H9 (cell line): ENCODE results near the gene IGFBP4. TPM values are rescaled to one million over a fixed set of nuclear protein-coding genes. Genes with fewer than 3 reads are reported as not detected.

Source experiments
- DNase-seq: peaks from one replicate; pipeline ENCODE4 v3.0.0-alpha.2; 2017
- H2AFZ ChIP-seq: one replicate; pipeline ENCODE4 v1.6.1; 2013; ENCODE audit warnings: mild to moderate bottlenecking, low read length, control low read depth, moderate library complexity
- H2AK5ac ChIP-seq: 2 replicates; pipeline ENCODE4 v1.6.1; 2013; ENCODE audit warnings: low read length, control low read depth, mixed read lengths; ENCODE audit not compliant: insufficient read length
- H2BK120ac ChIP-seq: one replicate; pipeline ENCODE4 v1.6.1; 2013; ENCODE audit warnings: low read depth, mild to moderate bottlenecking, low read length, control low read depth, inconsistent platforms; ENCODE audit not compliant: poor library complexity, severe bottlenecking
- H2BK12ac ChIP-seq: 2 replicates; pipeline ENCODE4 v1.6.1; 2013; ENCODE audit warnings: low read length, control low read depth, mixed read lengths, low read depth; ENCODE audit not compliant: insufficient read length
- H2BK15ac ChIP-seq: 2 replicates; pipeline ENCODE4 v1.6.1; 2013; ENCODE audit warnings: low read depth, low read length, control low read depth
- H2BK20ac ChIP-seq: one replicate; pipeline ENCODE4 v1.6.1; 2013; ENCODE audit warnings: low read depth, mild to moderate bottlenecking, low read length, control low read depth, inconsistent platforms; ENCODE audit not compliant: poor library complexity, severe bottlenecking
- H2BK5ac ChIP-seq: 2 replicates; pipeline ENCODE4 v1.6.1; 2013; ENCODE audit warnings: low read length, control low read depth, mixed read lengths; ENCODE audit not compliant: insufficient read length
- H3K14ac ChIP-seq: 2 replicates; pipeline ENCODE4 v1.6.1; 2013; ENCODE audit warnings: low read length, control low read depth; ENCODE audit not compliant: insufficient read depth
- H3K18ac ChIP-seq: 2 replicates; pipeline ENCODE4 v1.6.1; 2013; ENCODE audit warnings: low read depth, mild to moderate bottlenecking, mixed read lengths, low read length, control low read depth; ENCODE audit not compliant: insufficient read length
- H3K23ac ChIP-seq: 2 replicates; pipeline ENCODE4 v1.6.1; 2013; ENCODE audit warnings: low read length, control low read depth, mixed read lengths, low read depth; ENCODE audit not compliant: insufficient read length
- H3K23me2 ChIP-seq: 2 replicates; pipeline ENCODE4 v1.6.1; 2013; ENCODE audit warnings: low read depth, mild to moderate bottlenecking, mixed read lengths, low read length, control low read depth; ENCODE audit not compliant: insufficient read length, poor library complexity, severe bottlenecking
- H3K27ac ChIP-seq: 2 replicates; pipeline ENCODE4 v1.5.1; 2013; ENCODE audit warnings: low read length, control low read depth, mixed read lengths, low read depth; ENCODE audit not compliant: insufficient read length
- H3K27me3 ChIP-seq: 2 replicates; pipeline ENCODE4 v1.6.1; 2013; ENCODE audit warnings: low read length, control low read depth, inconsistent platforms; ENCODE audit not compliant: insufficient read depth
- H3K4ac ChIP-seq: 2 replicates; pipeline ENCODE4 v1.6.1; 2013; ENCODE audit warnings: low read depth, mild to moderate bottlenecking, control low read depth, inconsistent platforms, low read length, moderate library complexity
- H3K4me1 ChIP-seq: 2 replicates; pipeline ENCODE4 v1.6.1; 2013; ENCODE audit warnings: low read length, control low read depth, inconsistent platforms; ENCODE audit not compliant: insufficient read depth
- H3K4me2 ChIP-seq: 2 replicates; pipeline ENCODE4 v1.6.1; 2013; ENCODE audit warnings: low read length, control low read depth, mixed read lengths; ENCODE audit not compliant: insufficient read length, insufficient read depth
- H3K56ac ChIP-seq: 2 replicates; pipeline ENCODE4 v1.6.1; 2013; ENCODE audit warnings: low read depth, mild to moderate bottlenecking, mixed read lengths, low read length, control low read depth; ENCODE audit not compliant: insufficient read length
- H3K79me1 ChIP-seq: 2 replicates; pipeline ENCODE4 v1.6.1; 2013; ENCODE audit warnings: low read depth, mild to moderate bottlenecking, moderate library complexity, low read length, control low read depth, inconsistent platforms; ENCODE audit not compliant: insufficient read depth, poor library complexity, severe bottlenecking
- H3K79me2 ChIP-seq: 2 replicates; pipeline ENCODE4 v1.6.1; 2013; ENCODE audit warnings: low read length, control low read depth, inconsistent platforms; ENCODE audit not compliant: insufficient read depth
- H3K9ac ChIP-seq: 2 replicates; pipeline ENCODE4 v1.6.1; 2013; ENCODE audit warnings: low read length, control low read depth, mixed read lengths; ENCODE audit not compliant: insufficient read length; ENCODE audit errors: extremely low read depth
- H3K9me3 ChIP-seq: one replicate; pipeline ENCODE4 v1.6.1; 2013; ENCODE audit warnings: low read depth, low read length, inconsistent platforms; ENCODE audit not compliant: control insufficient read depth
- H3T11ph ChIP-seq: one replicate; pipeline ENCODE4 v1.6.1; 2013; ENCODE audit warnings: mild to moderate bottlenecking, low read length, control low read depth, inconsistent platforms
- H4K20me1 ChIP-seq: one replicate; pipeline ENCODE4 v1.6.1; 2013; ENCODE audit not compliant: control insufficient read depth, insufficient read length, insufficient read depth
- H4K5ac ChIP-seq: 2 replicates; pipeline ENCODE4 v1.6.1; 2013; ENCODE audit warnings: low read depth, mild to moderate bottlenecking, mixed read lengths, low read length, control low read depth; ENCODE audit not compliant: insufficient read length
- H4K8ac ChIP-seq: replicated peaks from 2 replicates; pipeline ENCODE4 v1.6.1; 2013; ENCODE audit warnings: low read length, control low read depth, mixed read lengths, low read depth; ENCODE audit not compliant: insufficient read length
- H4K91ac ChIP-seq: 2 replicates; pipeline ENCODE4 v1.6.1; 2013; ENCODE audit warnings: low read depth, mild to moderate bottlenecking, moderate library complexity, mixed read lengths, low read length, control low read depth; ENCODE audit not compliant: insufficient read length
- H3K27ac Mint-ChIP-seq, 3 experiments: 2 replicates in 2 of 3; 3 replicates in 1 of 3; pipeline ENCODE4 v1.8.0; 2020 to 2021; ENCODE audit warnings: mixed read lengths in 3 of 3, mild to moderate bottlenecking in 1 of 3, moderate library complexity in 1 of 3
- H3K27me3 Mint-ChIP-seq: 2 replicates; pipeline ENCODE4 v1.8.0; 2021; ENCODE audit warnings: low read depth, mild to moderate bottlenecking, moderate library complexity, mixed read lengths
- H3K36me3 Mint-ChIP-seq, 3 experiments: 2 replicates in 2 of 3; 3 replicates in 1 of 3; pipeline ENCODE4 v1.8.0; 2020 to 2021; ENCODE audit warnings: low read depth in 3 of 3, mixed read lengths in 3 of 3; ENCODE audit not compliant: insufficient read depth in 1 of 3
- H3K4me1 Mint-ChIP-seq, 2 experiments: 2 replicates each; pipeline ENCODE4 v1.8.0; 2020; ENCODE audit warnings: mixed read lengths in 2 of 2
- H3K4me3 Mint-ChIP-seq, 2 experiments: 2 replicates in 1 of 2; 3 replicates in 1 of 2; pipeline ENCODE4 v1.8.0; 2020 to 2021; ENCODE audit warnings: mild to moderate bottlenecking in 2 of 2, mixed read lengths in 2 of 2, moderate library complexity in 1 of 2
- H3K9me3 Mint-ChIP-seq, 2 experiments: 2 replicates in 1 of 2; 3 replicates in 1 of 2; pipeline ENCODE4 v1.8.0; 2020; ENCODE audit warnings: mild to moderate bottlenecking in 2 of 2, mixed read lengths in 2 of 2, moderate library complexity in 1 of 2
- CTCF ChIP-seq: fragments of 200-600 bp; sonication (generic); conservative IDR thresholded peaks from 3 replicates; pipeline ENCODE4 v1.8.0; 2021; ENCODE audit warnings: antibody characterized with exemption, mild to moderate bottlenecking
- WGBS: extraction: QIAGEN DNeasy Blood & Tissue Kit; methylation state at CpG from one replicate; pipeline ENCODE4 v1.1.7; 2013; ENCODE audit warnings: missing lambda C conversion rate, low lambda C conversion rate, mixed read lengths; ENCODE audit not compliant: insufficient read length; ENCODE audit errors: extremely low coverage; 5-methylcytosine and 5-hydroxymethylcytosine counted together
- total RNA-seq: library from RNA; stranded (reverse); gene quantifications from 2 replicates; pipeline ENCODE4 v1.2.1, GENCODE V29; 2021

Gene IGFBP4
- total RNA-seq, 1 experiment from 2014 or later, result 49.9 TPM

GRCh38 chr17:40430272-40431230, 12.7 kb upstream of the IGFBP4 start:
- peaks cover 4% of the 10 kb centered on the region; the same call in 1 of the 2 replicates for H3K27me3 Mint-ChIP-seq
- H3K4me3 Mint-ChIP-seq, result no peak overlapping the region
- no peak overlapping the region for H3K9ac ChIP-seq
- no peak overlapping the region for H4K5ac ChIP-seq
- H3K23ac ChIP-seq, result no peak overlapping the region
- H3K14ac ChIP-seq, result no peak overlapping the region
- no peak overlapping the region for H2BK5ac ChIP-seq
- H2AFZ ChIP-seq, result no peak overlapping the region
- H3K23me2 ChIP-seq, result no peaks in the 10 kb centered on the region
- H3K4me1 Mint-ChIP-seq, result peaks cover 16 to 17% of the 10 kb centered on the region in 2 experiments
- H2BK12ac ChIP-seq, result no peak overlapping the region
- WGBS, result no CpG with 5 or more reads among the region's 10 CpGs
- H2AK5ac ChIP-seq, result no peak overlapping the region
- no peak overlapping the region for H3K18ac ChIP-seq
- H3K4ac ChIP-seq, result no peak overlapping the region
- H3K27ac Mint-ChIP-seq, result no peak overlapping the region
- H3K9me3 ChIP-seq, result no peaks in the 10 kb centered on the region
- no peak overlapping the region for H4K8ac ChIP-seq
- H3K36me3 Mint-ChIP-seq, result peaks cover 0 to 2% (median 0%) of the 10 kb centered on the region in 3 experiments; a peak in 1 of 7 replicates
- no peak for TF ChIP-seq CTCF
- no peak overlapping the region for H3K27ac ChIP-seq
- H4K20me1 ChIP-seq, result no peaks in the 10 kb centered on the region
- H2BK15ac ChIP-seq, result no peak overlapping the region
- H3K56ac ChIP-seq, result no peak overlapping the region
- H2BK120ac ChIP-seq, result no peak overlapping the region
- H3K27me3 ChIP-seq, result no peaks in the 10 kb centered on the region
- peaks cover 0 to 9% of the 10 kb centered on the region in 2 experiments; a peak in 4 of 5 replicates for H3K9me3 Mint-ChIP-seq
- no peak overlapping the region for H4K91ac ChIP-seq
- H3K79me1 ChIP-seq, result no peaks in the 10 kb centered on the region
- no peaks in the 10 kb centered on the region for H3K4me1 ChIP-seq
- no peak overlapping the region for H3K4me2 ChIP-seq
- peak; percentile 14 for DNase-seq
- no peak overlapping the region for H3T11ph ChIP-seq
- H3K79me2 ChIP-seq, result no peaks in the 10 kb centered on the region
- no peak overlapping the region for H2BK20ac ChIP-seq
